Measurements from ENCODE around the gene LGALS12. TPM values are rescaled to one million over a fixed set of nuclear protein-coding genes. Genes with fewer than 3 reads are reported as not detected.

Gene LGALS12
- polyA plus RNA-seq, 3 donors = 6.8 to 16.3 (median 13.5) TPM

- no peak overlapping the region for H2AFZ ChIP-seq (ENCODE audit: insufficient read depth, low read depth, low read length, poor library complexity, severe bottlenecking)
- no peak for DNase-seq
- Mint-ChIP-seq H3K27me3 (ENCODE audit: low read depth in 3 of 3) (peaks cover 0 to 2% (median 2%) of the 10 kb centered on the region in 3 donors), H3K27ac (no peak overlapping the region), H3K9me3 (peaks cover 0 to 14% (median 8%) of the 10 kb centered on the region in 7 donors), H3K4me3 (no peak overlapping the region), H3K36me3 (peaks cover 41 to 75% of the 10 kb centered on the region in 2 donors), H3K4me1 (peaks cover 4% of the 10 kb centered on the region)
- no peak overlapping the region for H3K9ac ChIP-seq (ENCODE audit: insufficient read depth, low read length, poor library complexity, severe bottlenecking)
- H3K36me3 ChIP-seq (replicated peaks in 1 of 2; ENCODE audit: control insufficient read depth in 1 of 2, insufficient read depth in 2 of 2, low read length in 2 of 2) = peaks cover 45 to 53% of the 10 kb centered on the region in 2 donors
- 100% methylated on average over 5 of the region's 6 CpGs for WGBS (ENCODE audit: insufficient coverage)
- TF ChIP-seq, protein P1, sequence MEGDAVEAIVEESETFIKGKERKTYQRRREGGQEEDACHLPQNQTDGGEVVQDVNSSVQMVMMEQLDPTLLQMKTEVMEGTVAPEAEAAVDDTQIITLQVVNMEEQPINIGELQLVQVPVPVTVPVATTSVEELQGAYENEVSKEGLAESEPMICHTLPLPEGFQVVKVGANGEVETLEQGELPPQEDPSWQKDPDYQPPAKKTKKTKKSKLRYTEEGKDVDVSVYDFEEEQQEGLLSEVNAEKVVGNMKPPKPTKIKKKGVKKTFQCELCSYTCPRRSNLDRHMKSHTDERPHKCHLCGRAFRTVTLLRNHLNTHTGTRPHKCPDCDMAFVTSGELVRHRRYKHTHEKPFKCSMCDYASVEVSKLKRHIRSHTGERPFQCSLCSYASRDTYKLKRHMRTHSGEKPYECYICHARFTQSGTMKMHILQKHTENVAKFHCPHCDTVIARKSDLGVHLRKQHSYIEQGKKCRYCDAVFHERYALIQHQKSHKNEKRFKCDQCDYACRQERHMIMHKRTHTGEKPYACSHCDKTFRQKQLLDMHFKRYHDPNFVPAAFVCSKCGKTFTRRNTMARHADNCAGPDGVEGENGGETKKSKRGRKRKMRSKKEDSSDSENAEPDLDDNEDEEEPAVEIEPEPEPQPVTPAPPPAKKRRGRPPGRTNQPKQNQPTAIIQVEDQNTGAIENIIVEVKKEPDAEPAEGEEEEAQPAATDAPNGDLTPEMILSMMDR (IDR thresholded peaks at IDR 0.05) = no peak
- no peaks in the 10 kb centered on the region for H3K9me3 ChIP-seq (replicated peaks in 1 of 2; ENCODE audit: control insufficient read depth in 1 of 2, insufficient read depth in 1 of 2, low read length in 2 of 2)
- H3K27ac ChIP-seq (ENCODE audit: low read depth in 1 of 2, low read length in 2 of 2) = no peak overlapping the region
- H4K20me1 ChIP-seq (ENCODE audit: insufficient read depth, low read length) = no peaks in the 10 kb centered on the region
- no peak overlapping the region for H3K4me2 ChIP-seq (replicated peaks; ENCODE audit: extremely low read depth, low read length, poor library complexity, severe bottlenecking)
- no peaks in the 10 kb centered on the region for H3K79me2 ChIP-seq (ENCODE audit: insufficient read depth, low read length)
- H3K4me3 ChIP-seq (replicated peaks in 1 of 3; ENCODE audit: low read depth in 2 of 3, low read length in 3 of 3) = no peak overlapping the region
- intact Hi-C loops (cut with micrococcal nuclease) = no loop called here
- no peaks in the 10 kb centered on the region for H3K4me1 ChIP-seq (ENCODE audit: control insufficient read depth in 1 of 2, insufficient read depth in 2 of 2, low read length in 2 of 2)
- no peaks in the 10 kb centered on the region for H3K27me3 ChIP-seq (ENCODE audit: control insufficient read depth in 2 of 2, insufficient read depth in 2 of 2, low read length in 2 of 2)
These were observed 10.2 kb downstream of the LGALS12 start for GRCh38 chr11:63516109-63516508.

DNA sequence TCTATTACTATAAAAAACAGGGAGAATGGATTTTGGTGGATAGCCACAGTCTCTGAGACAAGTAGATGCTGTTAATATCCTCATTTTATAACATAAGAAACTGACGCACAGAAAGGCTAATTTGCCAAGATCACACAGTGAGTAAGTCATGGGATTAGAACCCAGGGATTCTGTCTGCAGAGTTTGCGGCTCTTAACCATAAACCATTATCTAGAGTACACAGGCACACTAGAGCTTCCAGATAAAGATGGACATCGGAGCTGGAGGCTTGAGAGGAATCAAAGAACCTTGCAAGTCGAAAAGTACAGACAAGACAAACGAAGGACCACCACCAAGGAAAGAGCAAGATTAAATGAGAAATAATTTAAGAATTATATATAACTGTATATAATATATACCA is 11.3 kb downstream of the LGALS12 start:
- Mint-ChIP-seq H3K4me3 (no peak overlapping the region), H3K27ac (no peak overlapping the region)
- no CpG with 5 or more reads among the region's 5 CpGs for WGBS (ENCODE audit: insufficient coverage)

More for the DNA sequence above, 11.3 kb downstream of the LGALS12 start:
- H4K20me1 ChIP-seq (ENCODE audit: insufficient read depth, low read length) = no peaks in the 10 kb centered on the region
- DNase-seq = no peak
- no peaks in the 10 kb centered on the region for H3K27me3 ChIP-seq (ENCODE audit: control insufficient read depth in 2 of 2, insufficient read depth in 2 of 2, low read length in 2 of 2)
- no peaks in the 10 kb centered on the region for H3K79me2 ChIP-seq (ENCODE audit: insufficient read depth, low read length)
- H3K4me3 ChIP-seq (replicated peaks in 1 of 3; ENCODE audit: low read depth in 2 of 3, low read length in 3 of 3) = no peak overlapping the region
- H3K4me2 ChIP-seq (replicated peaks; ENCODE audit: extremely low read depth, low read length, poor library complexity, severe bottlenecking) = no peak overlapping the region
- H3K27ac ChIP-seq (ENCODE audit: low read depth in 1 of 2, low read length in 2 of 2) = no peak overlapping the region
- no peak overlapping the region for H2AFZ ChIP-seq (ENCODE audit: insufficient read depth, low read depth, low read length, poor library complexity, severe bottlenecking)
- no peaks in the 10 kb centered on the region for H3K9me3 ChIP-seq (replicated peaks in 1 of 2; ENCODE audit: control insufficient read depth in 1 of 2, insufficient read depth in 1 of 2, low read length in 2 of 2)
- Mint-ChIP-seq H3K9me3 (peaks cover 0 to 14% (median 8%) of the 10 kb centered on the region in 7 donors), H3K36me3 (peaks cover 33 to 65% of the 10 kb centered on the region in 2 donors), H3K4me1 (peaks cover 10% of the 10 kb centered on the region), H3K27me3 (ENCODE audit: low read depth in 3 of 3) (peaks cover 0 to 2% (median 0%) of the 10 kb centered on the region in 3 donors)
- H3K4me1 ChIP-seq (ENCODE audit: control insufficient read depth in 1 of 2, insufficient read depth in 2 of 2, low read length in 2 of 2) = no peaks in the 10 kb centered on the region
- intact Hi-C loops (cut with micrococcal nuclease) = no loop called here
- no peak overlapping the region for H3K9ac ChIP-seq (ENCODE audit: insufficient read depth, low read length, poor library complexity, severe bottlenecking)
- TF ChIP-seq, protein P1 (IDR thresholded peaks at IDR 0.05) = no peak
- H3K36me3 ChIP-seq (replicated peaks in 1 of 2; ENCODE audit: control insufficient read depth in 1 of 2, insufficient read depth in 2 of 2, low read length in 2 of 2) = peaks cover 34 to 42% of the 10 kb centered on the region in 2 donors

Measured in CD14-positive monocyte (primary cell).